PC-9 (cell line): ENCODE measurements around the gene CDON. TPM values are rescaled to one million over a fixed set of nuclear protein-coding genes. Genes with fewer than 3 reads are reported as not detected.

Source experiments
- BruUV-seq: library from RNA; stranded (reverse); fragments of 400-500 nt; replicated peaks from 2 replicates; lab custom pipeline; 2021; lab: Mats Ljungman, UMichigan
- CTCF ChIA-PET: fragments of 300-600 bp; sonication (Branson Sonifier 250); formaldehyde crosslinking; loops from one replicate; lab custom pipeline; 2022; ENCODE audit warnings: antibody characterized with exemption; lab: Charles Lee
- POLR2A ChIA-PET: fragments of 300-600 bp; sonication (Branson Sonifier 250); formaldehyde crosslinking; loops from one replicate; lab custom pipeline; 2022; ENCODE audit warnings: antibody characterized with exemption; ENCODE audit not compliant: unreplicated experiment; lab: Charles Lee
- DNase-seq, 2 experiments: peaks; one replicate each; pipeline versions ENCODE4 v3.0.0 to v3.0.0-alpha.2; 2015 to 2022; ENCODE audit warnings: mixed read lengths in 1 of 2
- H2AFZ ChIP-seq: fragments of 200-600 bp; sonication (generic); 2 replicates; pipeline ENCODE4 v1.8.1; 2017; ENCODE audit warnings: antibody characterized with exemption
- H3F3A ChIP-seq: fragments of 200-600 bp; sonication (generic); 2 replicates; pipeline ENCODE4 v1.8.1; 2017; ENCODE audit warnings: antibody characterized with exemption, mild to moderate bottlenecking, low read depth; ENCODE audit not compliant: insufficient read depth
- H3K27ac ChIP-seq: fragments of 200-600 bp; sonication (generic); 2 replicates; pipeline ENCODE4 v1.6.1; 2016; ENCODE audit warnings: mixed run types
- H3K27me3 ChIP-seq: fragments of 200-600 bp; sonication (generic); 2 replicates; pipeline ENCODE4 v1.6.1; 2016; ENCODE audit warnings: low read depth, mixed run types; ENCODE audit not compliant: insufficient read depth
- H3K36me3 ChIP-seq: fragments of 200-600 bp; sonication (generic); 2 replicates; pipeline ENCODE4 v1.6.1; 2016; ENCODE audit warnings: low read depth, mixed run types
- H3K4me1 ChIP-seq: fragments of 200-600 bp; sonication (generic); replicated peaks from 2 replicates; pipeline ENCODE4 v1.6.1; 2016; ENCODE audit warnings: mixed run types; ENCODE audit not compliant: insufficient read depth
- H3K4me2 ChIP-seq: fragments of 200-600 bp; sonication (generic); 2 replicates; pipeline ENCODE4 v1.6.1; 2017; ENCODE audit warnings: mixed run types
- H3K4me3 ChIP-seq: fragments of 200-600 bp; sonication (generic); 2 replicates; pipeline ENCODE4 v1.6.1; 2016; ENCODE audit warnings: mixed run types
- H3K79me2 ChIP-seq: fragments of 200-600 bp; sonication (generic); 2 replicates; pipeline ENCODE4 v1.6.1; 2017; ENCODE audit warnings: low read depth, mixed run types
- H3K9me2 ChIP-seq: fragments of 200-600 bp; sonication (generic); 2 replicates; pipeline ENCODE4 v1.8.1; 2017; ENCODE audit warnings: mild to moderate bottlenecking; ENCODE audit not compliant: insufficient read depth
- H3K9me3 ChIP-seq: fragments of 200-600 bp; sonication (generic); 2 replicates; pipeline ENCODE4 v1.8.1; 2016; ENCODE audit warnings: low read depth; ENCODE audit not compliant: insufficient read depth
- H4K20me1 ChIP-seq: fragments of 200-600 bp; sonication (generic); 2 replicates; pipeline ENCODE4 v1.8.1; 2017; ENCODE audit not compliant: insufficient read depth
- EZH2 ChIP-seq: fragments of 200-600 bp; sonication (generic); IDR thresholded peaks from 2 replicates; pipeline ENCODE4 v1.8.0; 2017; ENCODE audit warnings: antibody characterized with exemption, low read depth
- intact Hi-C: fragments of 100-400 bp; cut with micrococcal nuclease; formaldehyde crosslinking; loops from one replicate; pipeline ENCODE4 v1.10.0; 2022; ENCODE audit not compliant: unreplicated experiment
- total RNA-seq: library from RNA; stranded (reverse); gene quantifications from 2 replicates; pipeline ENCODE4 v1.2.3, GENCODE V29; 2021
- TF ChIP-seq, protein P1 (sequence below): fragments of 200-600 bp; sonication (generic); conservative IDR thresholded peaks from 2 replicates; pipeline ENCODE4 v1.6.1; 2017; ENCODE audit warnings: mixed run types, antibody characterized with exemption, mild to moderate bottlenecking, moderate library complexity

Gene CDON
- total RNA-seq, 1 experiment from 2014 or later: 10.0 TPM

DNA sequence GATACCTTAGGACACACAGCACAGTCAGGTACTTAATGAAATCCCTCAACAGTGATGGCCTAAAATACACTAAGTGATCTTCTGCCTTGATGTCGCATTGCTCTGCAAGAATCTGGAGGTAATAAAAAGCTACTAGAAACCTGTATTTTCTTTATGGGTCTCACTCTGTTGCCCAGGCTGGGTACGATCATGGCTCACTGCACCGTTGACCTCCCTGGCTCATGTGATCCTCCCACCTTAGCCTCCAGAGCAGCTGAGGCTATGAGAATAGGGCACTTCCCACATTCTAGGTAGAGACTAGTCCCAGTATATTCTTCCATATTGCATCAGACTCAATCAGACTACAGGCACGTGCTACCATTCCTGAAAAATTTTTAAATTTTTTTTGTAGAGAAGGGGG, 95.2 kb downstream of the CDON start:
- no peaks in the 10 kb centered on the region for H3K36me3 ChIP-seq
- CTCF ChIA-PET: no interaction called here
- no peaks in the 10 kb centered on the region for H4K20me1 ChIP-seq
- H2AFZ ChIP-seq: no peak overlapping the region
- H3K4me3 ChIP-seq: no peak overlapping the region
- no TSS peak for BruUV-seq
- no peaks in the 10 kb centered on the region for H3K4me1 ChIP-seq
- no peak overlapping the region for H3K4me2 ChIP-seq
- no peaks in the 10 kb centered on the region for H3F3A ChIP-seq
- no peaks in the 10 kb centered on the region for H3K27me3 ChIP-seq
- no peaks in the 10 kb centered on the region for H3K79me2 ChIP-seq
- no peak for DNase-seq
- H3K9me3 ChIP-seq: no peaks in the 10 kb centered on the region; the same call in 1 of the 2 replicates
- H3K9me2 ChIP-seq: no peaks in the 10 kb centered on the region
- intact Hi-C loops: no loop called here
- POLR2A ChIA-PET: no interaction called here
- H3K27ac ChIP-seq: no peak overlapping the region
- no peak for TF ChIP-seq EZH2
- TF ChIP-seq, protein P1, sequence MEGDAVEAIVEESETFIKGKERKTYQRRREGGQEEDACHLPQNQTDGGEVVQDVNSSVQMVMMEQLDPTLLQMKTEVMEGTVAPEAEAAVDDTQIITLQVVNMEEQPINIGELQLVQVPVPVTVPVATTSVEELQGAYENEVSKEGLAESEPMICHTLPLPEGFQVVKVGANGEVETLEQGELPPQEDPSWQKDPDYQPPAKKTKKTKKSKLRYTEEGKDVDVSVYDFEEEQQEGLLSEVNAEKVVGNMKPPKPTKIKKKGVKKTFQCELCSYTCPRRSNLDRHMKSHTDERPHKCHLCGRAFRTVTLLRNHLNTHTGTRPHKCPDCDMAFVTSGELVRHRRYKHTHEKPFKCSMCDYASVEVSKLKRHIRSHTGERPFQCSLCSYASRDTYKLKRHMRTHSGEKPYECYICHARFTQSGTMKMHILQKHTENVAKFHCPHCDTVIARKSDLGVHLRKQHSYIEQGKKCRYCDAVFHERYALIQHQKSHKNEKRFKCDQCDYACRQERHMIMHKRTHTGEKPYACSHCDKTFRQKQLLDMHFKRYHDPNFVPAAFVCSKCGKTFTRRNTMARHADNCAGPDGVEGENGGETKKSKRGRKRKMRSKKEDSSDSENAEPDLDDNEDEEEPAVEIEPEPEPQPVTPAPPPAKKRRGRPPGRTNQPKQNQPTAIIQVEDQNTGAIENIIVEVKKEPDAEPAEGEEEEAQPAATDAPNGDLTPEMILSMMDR: no peak

- H3K4me3 ChIP-seq: no peak overlapping the region
- H3K79me2 ChIP-seq: no peaks in the 10 kb centered on the region
- no peaks in the 10 kb centered on the region for H3K27me3 ChIP-seq
- BruUV-seq: no TSS peak
- H3K4me2 ChIP-seq: no peak overlapping the region
- H3K36me3 ChIP-seq: no peaks in the 10 kb centered on the region
- H4K20me1 ChIP-seq: no peaks in the 10 kb centered on the region
- H2AFZ ChIP-seq: no peak overlapping the region
- H3K9me3 ChIP-seq: no peaks in the 10 kb centered on the region; the same call in 1 of the 2 replicates
- no peaks in the 10 kb centered on the region for H3K4me1 ChIP-seq
- H3K9me2 ChIP-seq: no peaks in the 10 kb centered on the region
- no peak overlapping the region for H3K27ac ChIP-seq
- intact Hi-C loops: no loop called here
- no peaks in the 10 kb centered on the region for H3F3A ChIP-seq
- ChIA-PET POLR2A (no interaction called here), CTCF (no interaction called here)
- TF ChIP-seq EZH2: no peak
- TF ChIP-seq, protein P1: no peak
- DNase-seq: no peak
Measured at GRCh38 chr11:125960771-125961170, 101.9 kb downstream of the CDON start.

DNA sequence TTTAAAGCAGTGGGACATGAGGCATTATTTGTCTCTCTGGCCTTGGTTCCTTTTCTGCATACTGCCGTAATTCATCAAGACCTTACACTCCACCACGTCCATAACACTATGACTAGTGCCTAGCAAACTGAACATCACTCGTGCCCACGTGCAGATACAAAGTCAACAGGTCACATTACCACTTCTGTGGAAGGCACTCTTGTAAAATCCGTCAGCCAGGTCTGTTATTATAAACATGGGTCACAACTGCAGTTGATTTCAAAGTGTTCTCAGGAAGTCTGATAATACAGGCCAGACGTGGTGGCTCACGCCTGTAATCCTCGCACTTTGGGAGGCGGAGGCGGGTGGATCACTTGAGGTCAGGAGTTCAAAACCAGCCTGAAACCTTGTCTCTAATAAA, 102.7 kb downstream of the CDON start:
- Histone ChIP-seq H3K79me2 (no peaks in the 10 kb centered on the region), H2AFZ (no peak overlapping the region), H3K9me3 (no peaks in the 10 kb centered on the region; the same call in 1 of the 2 replicates), H3K36me3 (no peaks in the 10 kb centered on the region), H3K27ac (no peak overlapping the region), H3K4me1 (no peaks in the 10 kb centered on the region), H3K27me3 (no peaks in the 10 kb centered on the region), H4K20me1 (no peaks in the 10 kb centered on the region), H3K4me2 (no peak overlapping the region), H3F3A (no peaks in the 10 kb centered on the region), H3K9me2 (no peaks in the 10 kb centered on the region), H3K4me3 (no peak overlapping the region)
- intact Hi-C loops: no loop called here
- DNase-seq: no peak
- ChIA-PET CTCF (no interaction called here), POLR2A (no interaction called here)
- TF ChIP-seq, protein P1: no peak
- no peak for TF ChIP-seq EZH2
- BruUV-seq: no TSS peak
